Measurements from ENCODE around the gene DOCK3. TPM values are rescaled to one million over a fixed set of nuclear protein-coding genes. Genes with fewer than 3 reads are reported as not detected.
"Not testable (repeated sequence)": the region's sequence is repeated elsewhere in the genome, so short reads cannot be mapped to it uniquely, and the experiment has no call there.

Gene DOCK3
- total RNA-seq, 1 donor from 2014 or later = 0.52 TPM

GRCh38 chr3:50815844-50816243 is 141.1 kb downstream of the DOCK3 start:
- no peak for DNase-seq (ENCODE audit: low read depth)
- H3K4me3 ChIP-seq (ENCODE audit: low read depth, low read length) = no peak overlapping the region
- no peak for TF ChIP-seq CTCF (conservative IDR thresholded peaks at IDR 0.05; ENCODE audit: low read depth, low read length)

- DNase-seq (ENCODE audit: low read depth) = no peak
These were observed 142.2 kb downstream of the DOCK3 start for GRCh38 chr3:50816894-50817293.

GRCh38 chr3:50817756-50818529 is 143.2 kb downstream of the DOCK3 start:
- no peak overlapping the region for H3K4me3 ChIP-seq (ENCODE audit: low read depth, low read length)
- TF ChIP-seq CTCF (conservative IDR thresholded peaks at IDR 0.05; ENCODE audit: low read depth, low read length) = no peak
- DNase-seq (ENCODE audit: low read depth) = no peak

More at GRCh38 chr3:50816894-50817293, 142.2 kb downstream of the DOCK3 start:
- no peak overlapping the region for H3K4me3 ChIP-seq (ENCODE audit: low read depth, low read length)
- no peak for TF ChIP-seq CTCF (conservative IDR thresholded peaks at IDR 0.05; ENCODE audit: low read depth, low read length)

- TF ChIP-seq CTCF (conservative IDR thresholded peaks at IDR 0.05; ENCODE audit: low read depth, low read length) = no peak
- no peak for DNase-seq (ENCODE audit: low read depth)
- H3K4me3 ChIP-seq (ENCODE audit: low read depth, low read length) = no peak overlapping the region
These were observed 145.2 kb downstream of the DOCK3 start for GRCh38 chr3:50819882-50820281.

GRCh38 chr3:50825841-50826240 is 151.1 kb downstream of the DOCK3 start:
- H3K4me3 ChIP-seq (ENCODE audit: low read depth, low read length) = no peak overlapping the region
- DNase-seq (ENCODE audit: low read depth) = no peak
- no peak for TF ChIP-seq CTCF (conservative IDR thresholded peaks at IDR 0.05; ENCODE audit: low read depth, low read length)

- no peak for DNase-seq (ENCODE audit: low read depth)
- no peak overlapping the region for H3K4me3 ChIP-seq (ENCODE audit: low read depth, low read length)
- TF ChIP-seq CTCF (conservative IDR thresholded peaks at IDR 0.05; ENCODE audit: low read depth, low read length) = no peak
These were observed 155.7 kb downstream of the DOCK3 start for GRCh38 chr3:50830451-50830850.

GRCh38 chr3:50831009-50831408 is 156.3 kb downstream of the DOCK3 start:
- DNase-seq (ENCODE audit: low read depth); H3K4me3 ChIP-seq (ENCODE audit: low read depth, low read length): not testable (repeated sequence)

Data from epithelial cell of proximal tubule (primary cell).